T-helper 22 cell (primary cell): ENCODE results near the gene FILIP1L.

Experiments used
- DNase-seq: peaks from one replicate; pipeline ENCODE4 v3.0.0-alpha.2; 2020; ENCODE audit warnings: low read depth

Gene FILIP1L

DNA sequence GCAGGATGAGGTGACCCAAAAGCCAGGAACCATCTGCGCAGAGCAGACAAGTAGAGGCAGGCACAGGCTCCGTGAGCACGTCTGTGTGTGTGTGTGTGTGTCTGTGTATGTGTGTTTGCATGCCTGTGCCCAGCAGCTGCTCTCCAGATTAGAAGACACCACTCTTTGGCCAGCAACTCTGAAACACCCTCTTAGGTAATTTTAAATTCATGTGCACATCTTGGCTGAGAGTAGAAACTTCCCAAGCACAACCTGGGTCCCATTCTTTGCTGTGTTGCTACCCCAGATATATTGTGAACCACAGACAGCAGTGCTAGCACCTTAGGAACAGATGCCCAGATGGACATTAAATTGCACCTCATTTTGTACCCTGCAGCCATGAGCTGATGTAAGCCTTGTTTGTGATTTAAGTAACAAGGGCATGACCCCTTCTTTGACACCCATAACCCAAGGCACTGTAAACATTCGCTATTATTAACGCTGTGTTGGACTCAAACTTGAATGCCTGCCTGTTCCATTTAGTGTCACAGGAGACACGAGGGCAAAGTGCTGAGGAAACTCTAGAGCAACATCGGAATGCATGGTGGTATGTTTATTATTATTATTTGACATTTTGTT, at the start of gene FILIP1L:
Gene FILIP1L, minus strand, starts transcription at position 89 of the 618 bp plus-strand sequence.
- DNase-seq: no peak

DNA sequence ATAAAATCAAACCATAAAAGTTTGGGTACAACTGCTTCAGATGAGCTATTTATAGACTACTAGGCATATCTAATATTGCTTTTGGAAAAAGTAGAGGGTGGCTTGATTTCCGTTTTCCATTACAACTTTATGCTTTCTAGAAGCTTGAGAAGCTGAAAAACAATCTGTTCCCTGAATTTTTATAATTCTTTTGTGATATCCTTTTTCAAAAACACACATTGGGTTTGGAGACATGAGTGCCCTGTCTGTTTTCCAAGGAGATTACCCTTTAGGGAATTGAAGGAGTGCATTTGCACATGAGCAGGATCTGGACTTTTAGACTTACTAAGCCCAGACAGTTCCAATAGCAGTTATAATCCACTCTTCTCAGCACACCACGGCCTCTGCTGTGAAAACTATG, 49.5 kb upstream of the FILIP1L start:
- no peak for DNase-seq

DNA sequence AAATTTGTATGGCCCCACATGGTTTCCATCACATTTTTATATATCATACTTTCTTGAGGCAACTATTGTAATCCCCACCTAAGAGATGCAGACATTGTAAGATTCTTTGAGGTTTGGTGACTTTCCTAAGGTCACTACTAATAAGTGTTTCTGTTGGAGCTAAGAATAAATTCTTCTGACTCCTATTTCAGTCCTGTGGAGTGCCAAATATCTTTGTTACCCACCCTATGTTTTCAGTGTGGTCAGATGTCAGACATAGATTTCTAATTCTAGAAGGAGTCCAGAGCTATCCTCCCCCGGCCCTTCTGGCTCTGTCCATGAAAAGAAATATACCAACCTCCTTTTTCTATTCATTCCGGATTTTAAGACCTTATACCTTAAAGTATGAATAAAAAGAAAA, 46.2 kb upstream of the FILIP1L start:
- no peak for DNase-seq

DNA sequence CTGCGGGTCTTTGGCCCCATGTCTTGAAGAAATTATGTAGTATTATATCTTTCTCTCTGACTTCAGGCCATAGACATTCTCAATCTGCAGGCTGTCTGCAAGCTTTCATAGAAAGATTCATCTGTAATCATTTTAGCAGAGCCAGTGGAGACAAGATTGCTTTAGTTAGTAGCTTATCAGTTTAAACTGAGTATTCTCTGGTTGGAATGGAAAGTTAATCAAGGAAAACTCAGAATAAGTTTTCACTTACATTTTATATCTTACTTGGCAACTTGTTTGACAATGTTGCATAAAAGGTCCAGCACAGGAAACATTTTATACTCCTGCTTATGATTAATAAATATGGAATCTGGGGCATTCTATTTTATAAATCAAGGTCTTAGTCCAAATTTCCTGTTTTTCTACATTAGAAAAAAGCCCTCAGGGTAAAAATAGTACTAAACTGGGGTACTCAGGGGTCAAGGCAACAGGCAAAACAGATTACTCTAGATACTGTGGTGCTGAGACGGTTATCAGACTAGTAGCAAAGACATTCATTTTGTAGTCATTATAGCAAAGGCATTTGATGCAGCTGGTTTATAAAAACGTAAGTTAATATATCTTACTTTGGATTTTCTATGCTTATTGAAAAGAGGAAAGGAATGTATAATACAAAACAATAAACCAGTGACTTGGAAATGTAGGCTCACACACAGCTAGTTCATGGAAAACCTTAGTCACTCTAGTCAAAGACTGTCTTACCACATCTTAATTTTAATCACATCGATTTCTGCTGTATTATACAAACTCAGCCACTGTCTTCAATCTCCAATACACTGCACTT, 45.2 kb upstream of the FILIP1L start:
- no peak for DNase-seq

DNA sequence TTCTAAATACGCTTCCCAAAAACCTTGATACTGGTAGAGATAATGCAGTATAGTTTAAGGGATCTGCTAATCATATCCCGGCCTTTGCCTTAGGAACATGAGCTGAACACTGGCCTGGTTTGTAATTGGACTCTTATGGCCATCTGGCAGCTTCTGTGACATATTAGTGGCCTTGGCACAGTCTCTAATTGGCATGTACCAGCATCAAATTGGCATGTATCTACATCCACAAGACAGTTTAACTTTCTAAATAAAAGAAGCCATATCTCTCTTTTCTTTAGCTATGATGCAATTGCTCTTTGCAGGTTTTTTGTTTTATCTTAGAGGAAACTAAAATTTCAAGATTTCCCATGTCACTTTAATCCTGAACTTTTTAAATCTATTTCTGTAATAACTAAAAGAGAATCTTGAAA, 44.6 kb upstream of the FILIP1L start:
- no peak for DNase-seq

DNA sequence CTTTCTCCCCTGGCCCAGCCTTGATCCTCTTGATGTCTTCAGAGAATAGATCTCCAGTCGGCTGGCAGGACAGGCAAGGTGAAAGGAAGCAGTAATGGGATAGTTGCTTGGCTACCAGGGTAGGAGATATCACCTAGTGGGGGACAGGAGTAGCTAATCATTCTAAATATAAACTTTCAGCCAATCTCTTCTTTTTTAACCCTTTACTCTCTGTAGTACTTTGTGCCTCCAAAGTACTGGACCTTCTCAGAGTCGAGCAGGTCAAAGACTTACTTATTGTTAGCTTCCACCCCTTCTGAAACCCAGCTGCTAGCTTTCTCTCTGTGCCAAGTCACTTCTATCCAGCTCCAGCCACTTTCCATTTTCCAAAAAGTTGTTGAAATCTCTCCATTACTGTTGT, 43.4 kb upstream of the FILIP1L start:
- DNase-seq: no peak

DNA sequence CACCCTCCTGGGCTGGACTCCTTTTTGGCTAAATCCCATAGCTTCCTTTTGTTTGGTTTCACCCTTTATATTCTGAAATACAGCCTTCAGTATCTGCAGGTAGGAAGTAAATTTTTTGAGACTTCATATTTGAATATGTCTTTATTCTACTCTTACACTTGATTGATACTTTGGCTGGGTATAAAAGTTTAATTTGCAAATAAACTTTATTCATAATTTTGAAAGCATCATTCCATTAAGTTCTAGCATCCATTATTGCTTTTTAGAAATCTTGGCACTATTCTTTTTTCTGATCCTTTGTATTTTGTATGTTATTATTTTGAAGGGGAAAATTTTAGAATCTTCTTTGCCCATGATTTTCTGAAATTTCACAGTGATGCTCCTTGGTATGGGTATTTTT, 41.3 kb upstream of the FILIP1L start:
- DNase-seq: no peak

DNA sequence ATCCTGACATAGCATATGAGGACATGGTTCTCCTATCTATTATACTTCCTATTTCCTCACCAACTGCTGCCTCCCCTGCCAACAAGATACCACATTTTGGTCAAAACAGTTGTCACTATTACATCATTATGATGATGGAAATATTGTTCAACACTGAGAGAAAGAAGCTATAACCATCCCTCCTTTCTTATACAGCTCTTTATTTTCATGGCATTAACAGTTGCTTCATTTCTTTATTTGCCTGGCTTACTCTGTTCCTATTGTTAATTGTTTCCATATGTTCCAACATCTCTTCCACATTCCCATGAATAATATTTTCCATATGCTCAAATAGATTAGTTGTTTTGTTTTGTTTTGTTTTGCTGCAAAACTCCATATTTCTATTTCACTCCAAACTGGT, 40.8 kb upstream of the FILIP1L start:
- no peak for DNase-seq

DNA sequence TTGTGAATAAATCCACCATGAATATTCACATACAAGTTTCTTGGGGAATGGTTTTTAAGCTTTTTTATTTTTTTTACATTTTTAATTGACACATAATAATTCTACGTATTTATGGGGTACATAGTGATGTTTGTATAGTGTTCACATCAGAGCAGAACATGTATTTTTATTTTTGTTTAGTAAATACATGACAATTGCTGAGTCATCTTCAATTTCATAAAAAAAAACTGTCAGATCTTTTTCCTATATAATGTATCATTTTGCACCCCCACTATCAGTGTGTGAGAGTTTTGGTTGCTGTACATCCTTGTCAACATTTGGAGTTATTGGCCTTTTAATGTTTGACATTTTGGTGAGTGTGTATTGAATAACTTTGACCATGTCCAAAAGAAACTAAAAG, 39.9 kb upstream of the FILIP1L start:
- no peak for DNase-seq

DNA sequence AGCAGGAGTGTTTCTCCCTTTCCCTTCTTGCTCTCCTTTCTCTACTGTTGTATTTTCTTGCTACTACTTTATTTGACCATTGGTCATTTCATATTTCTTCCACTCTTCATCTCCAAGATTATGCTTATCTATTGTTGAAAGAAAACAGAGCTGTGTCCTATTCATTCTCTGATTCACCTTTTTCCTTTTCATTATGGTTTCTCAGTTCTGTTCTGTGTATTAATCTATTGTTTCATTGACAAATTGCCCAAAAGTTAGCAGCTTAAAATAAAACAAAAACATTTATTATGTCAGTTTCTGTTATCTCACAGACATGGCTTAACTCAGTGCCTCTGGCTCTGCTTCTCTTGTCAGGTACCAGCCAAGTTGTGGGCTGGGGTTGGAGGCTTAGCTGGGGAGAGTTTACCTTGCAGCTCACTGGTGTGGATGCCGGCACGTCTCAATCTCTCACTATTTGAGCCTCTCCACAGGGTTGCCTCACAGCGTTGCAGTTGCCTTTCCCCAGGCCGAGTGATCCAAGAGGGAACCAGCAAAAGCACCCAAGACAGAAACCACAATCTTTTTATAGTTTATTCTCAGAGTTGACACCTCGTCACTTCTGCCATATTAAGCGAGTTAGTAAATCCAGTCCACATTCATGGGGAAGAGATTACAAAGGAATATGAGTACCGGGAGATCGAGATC, 36.9 kb upstream of the FILIP1L start:
- DNase-seq: no peak

DNA sequence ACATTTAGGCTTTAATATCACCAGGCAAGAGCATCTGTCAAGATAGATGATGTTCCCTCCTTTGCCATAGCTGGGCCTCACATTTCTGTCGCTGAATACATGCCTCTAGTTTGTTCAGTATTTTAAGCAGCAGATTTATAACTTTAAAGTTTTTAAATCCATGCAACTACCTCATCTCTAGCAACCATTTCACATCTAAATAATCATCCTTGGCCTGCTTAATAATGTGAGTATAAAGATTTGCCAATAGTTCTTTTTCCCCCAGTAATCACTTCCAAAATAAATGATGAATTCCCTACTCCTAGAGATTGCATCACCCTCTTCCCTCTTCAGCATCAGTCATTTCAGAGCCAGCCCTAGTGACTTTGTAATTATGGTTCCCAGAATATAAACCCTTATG, 36.2 kb upstream of the FILIP1L start:
- DNase-seq: no peak

DNA sequence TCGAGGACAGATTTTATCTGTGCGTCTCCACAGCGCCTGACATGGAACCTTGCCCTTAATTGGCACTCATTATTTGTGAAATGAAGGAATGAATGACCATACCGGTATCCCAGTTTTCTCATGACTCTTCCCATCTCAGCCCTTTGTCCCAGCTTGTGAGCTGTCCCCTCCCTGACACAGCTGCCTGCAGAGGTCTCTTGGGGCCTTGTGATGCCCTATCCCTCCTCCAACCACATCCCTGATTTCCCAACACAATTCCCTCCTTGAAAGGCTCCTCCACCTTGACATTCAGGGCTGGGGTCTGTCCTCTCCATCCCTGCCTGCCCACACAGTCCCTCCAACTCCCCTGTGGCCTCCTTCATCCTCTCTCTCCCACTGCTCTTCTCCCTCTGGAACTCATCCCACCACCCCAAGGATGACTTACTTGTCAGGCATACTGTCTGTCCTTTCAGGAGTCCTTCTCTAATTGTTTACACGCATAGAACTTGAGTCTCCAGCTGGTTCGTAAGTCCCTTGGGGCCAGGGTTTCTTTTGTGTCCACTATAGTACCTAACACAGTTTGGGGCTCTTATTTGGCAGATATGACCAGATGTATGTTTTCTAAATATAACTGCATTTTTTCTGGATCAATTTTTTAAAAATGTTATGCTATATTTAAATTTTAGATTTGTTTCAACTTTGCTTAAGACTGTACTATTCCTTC, 35.6 kb upstream of the FILIP1L start:
- no peak for DNase-seq

DNA sequence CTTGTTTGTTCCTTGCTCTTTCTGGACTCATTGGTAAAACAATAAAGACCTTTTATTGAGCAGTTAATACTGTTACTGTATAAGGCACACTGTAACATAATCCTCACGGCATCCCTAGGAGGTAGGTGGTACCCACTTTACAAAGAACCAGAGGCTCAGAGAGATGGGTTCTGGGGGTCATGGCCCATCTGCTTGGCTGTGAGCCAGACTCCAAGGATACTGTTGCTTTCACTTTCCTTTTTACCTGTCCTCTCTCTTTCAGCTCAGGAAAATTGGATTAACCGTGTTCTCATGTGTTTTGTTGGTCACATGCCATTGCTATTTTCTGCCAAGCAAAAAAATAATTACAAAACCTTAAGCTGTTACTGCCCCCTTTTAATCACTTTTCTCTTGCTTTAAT, 34.8 kb upstream of the FILIP1L start:
- DNase-seq: no peak

DNA sequence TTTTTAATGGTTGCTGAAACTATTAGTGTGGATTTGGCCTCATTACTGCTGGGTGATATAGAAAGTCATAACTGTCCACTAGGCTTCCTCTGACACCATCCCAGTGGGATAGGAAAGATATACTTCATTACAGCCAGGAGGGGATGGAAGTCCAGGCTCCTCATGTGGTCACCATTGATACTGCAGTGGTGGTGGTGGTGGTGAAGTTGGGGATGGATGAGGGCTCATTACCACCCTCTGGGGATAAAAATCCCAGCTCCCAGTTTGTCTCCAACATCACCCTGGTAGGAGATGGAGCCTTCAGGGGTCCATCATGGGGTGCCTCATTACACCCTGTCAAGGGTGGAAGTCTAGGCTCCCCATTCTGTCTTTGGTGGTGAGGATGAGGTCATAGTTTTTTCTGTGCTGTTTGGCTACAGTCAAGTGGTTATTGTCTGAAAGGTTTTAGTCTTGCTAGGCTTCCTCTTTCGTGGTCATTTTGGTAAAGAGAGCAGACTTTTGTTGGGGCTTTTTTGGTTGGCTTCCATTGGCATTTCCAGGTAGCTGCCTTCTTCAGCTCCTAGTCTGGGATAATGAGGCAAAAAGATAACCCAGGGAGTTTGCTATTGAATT, 30.1 kb upstream of the FILIP1L start:
- no peak for DNase-seq

DNA sequence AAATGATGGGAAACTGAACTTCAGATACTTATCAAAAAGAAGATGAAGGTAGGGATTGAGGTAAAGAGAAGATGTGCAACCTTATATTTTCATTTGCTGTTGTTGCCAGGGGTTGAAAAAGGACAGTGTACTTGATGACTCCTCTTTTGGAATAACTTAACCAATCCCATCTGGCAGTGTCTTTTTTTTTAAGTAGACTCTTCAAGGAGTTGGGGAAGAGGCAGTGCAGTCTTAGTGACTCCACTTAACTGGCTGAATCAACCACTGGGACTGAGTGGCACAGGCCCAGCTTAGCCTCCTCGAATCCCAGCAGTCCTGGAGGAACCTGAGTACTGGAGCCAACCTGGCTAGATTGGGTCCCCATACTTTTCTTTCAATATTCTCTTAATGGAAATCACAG, 27.3 kb upstream of the FILIP1L start:
- no peak for DNase-seq

DNA sequence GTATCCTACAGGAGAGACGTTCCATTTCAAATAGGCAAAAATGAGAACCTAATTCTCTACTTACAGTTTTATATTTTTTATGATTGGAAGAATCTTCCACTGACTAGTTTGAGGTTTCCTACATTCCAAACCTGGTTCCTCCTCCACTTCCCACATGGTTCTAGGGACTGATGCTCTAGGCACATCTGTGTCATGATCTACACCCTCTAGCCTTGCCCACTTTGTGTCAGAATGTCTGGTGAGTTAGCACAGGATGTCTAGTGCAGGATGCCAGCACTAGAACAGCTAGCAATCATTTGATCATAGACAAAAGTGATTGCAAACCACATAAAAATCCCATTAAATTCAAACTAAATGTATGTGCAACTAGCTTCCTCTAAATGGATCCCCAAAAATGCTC, 26.7 kb upstream of the FILIP1L start:
- DNase-seq: no peak

DNA sequence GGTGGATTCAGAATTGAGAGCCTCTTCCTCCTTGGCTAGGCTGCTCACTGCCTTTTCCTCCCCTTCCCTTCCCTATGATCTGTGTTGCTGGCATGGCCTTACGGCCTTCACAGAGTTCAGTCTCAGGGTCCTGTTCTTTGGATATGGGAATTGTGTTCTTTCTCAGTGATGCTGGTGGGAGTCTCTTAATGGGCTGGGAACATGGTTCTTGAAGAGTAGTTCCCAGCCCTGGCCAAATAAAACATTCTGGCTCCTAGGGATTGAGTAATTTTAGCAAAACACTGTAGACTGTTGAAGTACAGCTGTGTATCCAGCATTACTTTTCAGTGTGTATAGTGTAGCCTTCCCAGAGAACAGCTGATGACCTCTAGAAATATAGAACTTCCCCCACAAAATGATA, 22.6 kb upstream of the FILIP1L start:
- DNase-seq: no peak

DNA sequence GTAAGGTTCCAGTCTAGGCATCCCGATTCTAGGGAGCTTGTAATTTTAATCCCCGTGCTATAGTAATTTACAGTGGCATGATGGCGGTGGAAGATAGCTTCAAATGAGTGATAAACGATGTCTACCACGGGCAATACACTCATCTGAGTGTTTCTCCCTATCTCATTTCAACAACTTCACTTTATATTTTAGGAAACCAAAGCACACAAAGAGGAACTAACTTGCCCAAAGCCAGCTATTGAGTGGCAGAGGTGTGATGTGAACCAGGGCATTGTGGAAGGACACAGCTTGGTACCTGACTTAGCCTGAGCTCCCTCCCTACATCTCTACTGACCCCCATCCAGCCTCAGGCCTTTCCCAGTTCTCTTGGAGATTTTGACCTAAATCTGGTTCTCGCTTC, 16.9 kb upstream of the FILIP1L start:
- DNase-seq: no peak

DNA sequence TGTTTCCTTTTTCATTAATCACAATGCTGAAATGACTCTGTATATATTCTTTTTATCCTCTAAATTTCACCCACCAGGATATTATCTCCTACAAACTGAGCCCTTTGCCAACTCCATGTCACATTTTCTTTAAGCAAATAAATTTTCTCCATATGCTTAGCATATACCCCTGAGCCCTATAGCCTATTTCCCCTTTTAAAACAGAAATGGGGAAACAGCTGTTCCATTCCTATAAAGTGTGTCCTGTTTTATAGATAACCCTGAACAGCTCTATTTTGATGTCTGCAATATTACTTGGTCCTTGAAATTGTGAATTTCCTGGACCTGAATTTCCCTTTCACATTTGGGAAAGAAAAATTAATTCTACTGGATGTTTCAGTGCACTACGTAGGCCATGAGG, 15.6 kb upstream of the FILIP1L start:
- no peak for DNase-seq

DNA sequence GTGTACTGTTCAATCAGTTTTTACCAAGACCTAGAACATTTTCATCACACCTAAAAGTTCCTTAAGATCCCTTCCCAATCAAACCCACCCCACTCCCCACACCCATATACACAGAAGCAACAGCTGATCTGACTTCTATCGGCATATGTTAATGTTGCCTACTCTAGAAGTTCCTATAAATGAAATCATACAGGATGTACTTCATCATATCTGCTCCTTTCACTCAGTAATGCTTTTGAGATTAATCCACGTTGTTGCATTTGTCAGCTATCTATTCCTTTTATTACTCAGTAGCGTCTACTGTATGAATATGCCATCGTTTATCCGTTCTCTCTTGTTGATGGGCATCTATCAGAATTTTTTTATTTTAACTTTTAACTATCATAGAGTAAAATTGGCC, 14.3 kb upstream of the FILIP1L start:
- no peak for DNase-seq

DNA sequence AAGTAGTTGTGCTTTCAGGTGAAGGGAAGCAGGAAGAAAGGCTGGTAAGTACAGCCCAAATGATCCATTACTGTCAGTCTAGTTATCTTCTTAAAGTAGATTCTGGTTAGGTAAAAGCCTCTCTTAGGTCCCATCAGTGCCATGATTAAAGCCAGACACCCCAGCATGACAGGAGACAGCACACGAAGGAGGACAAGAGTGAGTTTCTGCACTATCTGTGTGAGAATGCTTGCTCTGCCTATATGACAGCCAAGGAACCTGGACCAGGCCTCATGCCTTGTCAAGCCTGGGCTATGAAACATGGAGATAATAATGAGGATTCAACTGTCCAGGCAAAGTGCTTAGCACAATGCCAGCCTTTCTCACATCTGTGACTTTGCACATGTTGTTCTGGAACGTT, 13.5 kb upstream of the FILIP1L start:
- no peak for DNase-seq
